Rectal smooth muscle tissue (tissue), 1 donor: Measurements from ENCODE around the gene HSD17B1.
"Not testable (repeated sequence)": the region's sequence is repeated elsewhere in the genome, so short reads cannot be mapped to it uniquely, and the experiment has no call there.

Source experiments
- H3K27ac ChIP-seq: one replicate; pipeline ENCODE4 v1.7.0; 2013; ENCODE audit warnings: low read depth, low read length, inconsistent platforms
- H3K27me3 ChIP-seq: one replicate; pipeline ENCODE4 v1.7.0; 2013; ENCODE audit warnings: low read length; ENCODE audit not compliant: control insufficient read depth, insufficient read depth
- H3K36me3 ChIP-seq: one replicate; pipeline ENCODE4 v1.7.0; 2013; ENCODE audit warnings: low read length; ENCODE audit not compliant: control insufficient read depth, insufficient read depth
- H3K4me1 ChIP-seq: one replicate; pipeline ENCODE4 v1.7.0; 2013; ENCODE audit warnings: low read length; ENCODE audit not compliant: control insufficient read depth, insufficient read depth
- H3K4me3 ChIP-seq: one replicate; pipeline ENCODE4 v1.7.0; 2013; ENCODE audit warnings: low read length
- H3K9ac ChIP-seq: one replicate; pipeline ENCODE4 v1.7.0; 2013; ENCODE audit warnings: low read length

The HSD17B1 gene

DNA sequence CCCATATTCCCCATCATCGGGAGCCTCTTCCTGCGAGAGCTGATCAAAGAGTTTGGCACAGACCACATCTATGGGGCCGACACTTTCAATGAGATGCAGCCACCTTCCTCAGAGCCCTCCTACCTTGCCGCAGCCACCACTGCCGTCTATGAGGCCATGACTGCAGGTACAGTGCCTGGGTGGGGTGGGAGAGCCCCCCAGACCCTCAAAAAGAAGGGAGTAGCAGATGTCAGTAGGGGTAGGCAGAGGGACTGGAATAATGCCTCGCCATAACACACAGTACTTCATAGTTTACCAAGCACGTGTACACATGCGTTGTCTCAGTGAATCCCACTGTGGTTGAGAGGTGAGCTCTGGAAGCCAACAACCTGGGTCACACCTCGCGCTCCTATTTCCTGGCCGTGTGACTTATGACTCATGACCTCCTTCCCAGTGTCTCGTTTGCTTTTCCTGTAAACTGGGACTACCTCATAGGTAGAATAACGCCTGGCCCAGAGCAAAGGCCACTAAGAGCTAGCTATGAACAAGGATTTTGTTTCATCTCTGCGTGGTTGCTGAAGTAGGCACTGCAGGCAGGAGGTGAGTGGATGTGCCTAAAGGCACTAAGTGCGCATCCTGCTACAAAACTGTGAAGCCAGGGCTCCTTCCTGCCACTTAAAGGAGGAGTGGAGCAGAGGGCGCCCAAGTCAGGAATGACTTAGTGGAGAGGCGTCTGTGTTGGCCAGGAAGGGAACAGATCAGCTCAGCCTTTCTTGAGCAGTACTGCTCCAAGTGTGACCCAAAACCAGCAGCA lies 11.5 kb upstream of the HSD17B1 start:
- H3K9ac ChIP-seq, result no peak overlapping the region
- no peak overlapping the region for H3K4me3 ChIP-seq
- H3K4me1 ChIP-seq, result peaks cover 6% of the 10 kb centered on the region
- no peaks in the 10 kb centered on the region for H3K27me3 ChIP-seq
- H3K36me3 ChIP-seq, result peaks cover 10% of the 10 kb centered on the region
- no peak overlapping the region for H3K27ac ChIP-seq

DNA sequence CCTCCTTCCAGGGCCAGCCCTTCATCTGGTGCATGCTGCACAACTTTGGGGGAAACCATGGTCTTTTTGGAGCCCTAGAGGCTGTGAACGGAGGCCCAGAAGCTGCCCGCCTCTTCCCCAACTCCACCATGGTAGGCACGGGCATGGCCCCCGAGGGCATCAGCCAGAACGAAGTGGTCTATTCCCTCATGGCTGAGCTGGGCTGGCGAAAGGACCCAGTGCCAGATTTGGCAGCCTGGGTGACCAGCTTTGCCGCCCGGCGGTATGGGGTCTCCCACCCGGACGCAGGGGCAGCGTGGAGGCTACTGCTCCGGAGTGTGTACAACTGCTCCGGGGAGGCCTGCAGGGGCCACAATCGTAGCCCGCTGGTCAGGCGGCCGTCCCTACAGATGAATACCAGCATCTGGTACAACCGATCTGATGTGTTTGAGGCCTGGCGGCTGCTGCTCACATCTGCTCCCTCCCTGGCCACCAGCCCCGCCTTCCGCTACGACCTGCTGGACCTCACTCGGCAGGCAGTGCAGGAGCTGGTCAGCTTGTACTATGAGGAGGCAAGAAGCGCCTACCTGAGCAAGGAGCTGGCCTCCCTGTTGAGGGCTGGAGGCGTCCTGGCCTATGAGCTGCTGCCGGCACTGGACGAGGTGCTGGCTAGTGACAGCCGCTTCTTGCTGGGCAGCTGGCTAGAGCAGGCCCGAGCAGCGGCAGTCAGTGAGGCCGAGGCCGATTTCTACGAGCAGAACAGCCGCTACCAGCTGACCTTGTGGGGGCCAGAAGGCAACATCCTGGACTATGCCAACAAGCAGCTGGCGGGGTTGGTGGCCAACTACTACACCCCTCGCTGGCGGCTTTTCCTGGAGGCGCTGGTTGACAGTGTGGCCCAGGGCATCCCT lies 9.3 kb upstream of the HSD17B1 start:
- peaks cover 10% of the 10 kb centered on the region for H3K36me3 ChIP-seq
- H3K4me3 ChIP-seq, result no peak overlapping the region
- H3K27me3 ChIP-seq, result no peaks in the 10 kb centered on the region
- H3K9ac ChIP-seq, result no peak overlapping the region
- no peaks in the 10 kb centered on the region for H3K4me1 ChIP-seq
- no peak overlapping the region for H3K27ac ChIP-seq

DNA sequence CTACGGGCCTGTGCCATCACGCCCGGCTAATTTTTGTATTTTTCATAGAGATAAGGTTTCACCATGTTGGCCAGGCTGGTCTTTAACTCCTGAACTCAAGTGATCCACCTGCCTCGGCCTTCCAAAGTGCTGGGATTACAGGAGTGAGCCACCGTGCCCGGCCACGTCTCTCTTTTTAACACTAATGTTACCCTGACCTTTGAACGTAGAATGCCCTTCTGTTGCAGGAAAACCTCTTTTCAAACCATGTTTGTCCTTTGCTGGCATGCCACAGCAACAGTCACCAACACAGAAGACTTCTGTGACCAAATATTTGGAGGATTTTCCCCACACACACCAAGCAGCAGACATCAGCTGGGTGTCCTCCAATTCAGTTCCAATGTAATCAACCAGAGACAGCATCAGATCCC lies 7.8 kb upstream of the HSD17B1 start:
- no peak overlapping the region for H3K9ac ChIP-seq
- H3K36me3 ChIP-seq, result peaks cover 2% of the 10 kb centered on the region
- no peaks in the 10 kb centered on the region for H3K27me3 ChIP-seq
- no peak overlapping the region for H3K4me3 ChIP-seq
- no peak overlapping the region for H3K27ac ChIP-seq
- H3K4me1 ChIP-seq, result no peaks in the 10 kb centered on the region

DNA sequence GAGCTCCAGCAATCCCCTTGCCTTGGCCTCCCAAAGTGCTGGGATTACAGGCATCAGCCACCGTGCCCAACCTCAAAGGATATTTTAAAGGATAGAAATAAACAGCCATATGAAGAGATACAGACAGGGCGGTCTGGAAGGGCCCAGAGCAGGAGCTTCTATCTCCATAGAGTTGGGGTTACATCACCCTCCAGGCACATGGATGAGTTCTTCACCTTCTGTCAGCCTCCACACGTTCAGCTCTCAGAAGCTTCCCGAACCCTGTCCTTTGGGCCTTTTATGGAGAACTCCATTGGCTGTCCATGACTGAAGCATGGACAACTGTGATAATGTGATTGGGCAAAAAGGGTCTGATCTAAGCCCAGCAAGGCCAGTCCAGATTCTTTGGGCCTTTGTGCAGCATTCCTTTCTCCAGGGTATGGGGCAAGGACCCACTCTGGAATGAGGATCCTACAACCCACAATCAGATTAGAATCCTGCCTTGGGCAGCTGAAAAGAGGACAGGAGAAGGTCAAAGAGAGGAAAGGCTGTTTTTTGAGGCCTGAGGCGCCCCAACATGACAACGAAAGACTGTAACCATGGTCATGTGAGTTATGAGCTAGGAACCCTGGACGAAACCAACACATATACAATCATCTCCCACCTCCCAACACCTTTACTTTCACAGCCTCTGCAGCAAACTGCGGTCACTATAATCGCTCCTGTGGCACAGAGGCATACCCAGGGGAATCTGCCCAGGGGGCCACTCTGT lies 6.8 kb upstream of the HSD17B1 start:
- not testable (repeated sequence) for H3K4me3 ChIP-seq, H3K4me1 ChIP-seq, H3K36me3 ChIP-seq, H3K27me3 ChIP-seq, H3K27ac ChIP-seq, H3K9ac ChIP-seq

DNA sequence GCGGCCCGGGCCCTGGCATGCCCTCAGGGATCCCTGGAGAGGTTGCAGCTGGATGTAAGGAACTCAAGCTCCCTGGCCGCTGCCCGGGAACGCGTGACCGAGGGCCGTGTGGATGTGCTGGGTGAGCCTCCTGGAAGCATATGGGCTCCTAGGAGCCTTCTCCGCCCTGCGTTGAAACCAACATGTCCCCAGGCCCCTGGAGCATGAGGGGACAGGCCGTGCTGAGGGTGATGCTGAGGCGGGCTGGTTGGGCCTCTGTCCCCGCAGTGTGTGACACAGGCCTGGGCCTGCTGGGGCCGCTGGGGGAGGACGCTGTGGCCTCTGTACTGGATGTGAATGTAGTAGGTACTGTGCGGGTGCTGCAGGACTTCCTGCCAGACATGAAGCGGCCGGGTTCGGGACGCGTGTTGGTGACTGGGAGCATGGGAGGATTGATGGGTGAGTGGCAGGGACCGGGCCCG lies 5.7 kb upstream of the HSD17B1 start:
- Histone ChIP-seq H3K27ac (no peak overlapping the region), H3K4me1 (no peaks in the 10 kb centered on the region), H3K9ac (no peak overlapping the region), H3K36me3 (peaks cover 2% of the 10 kb centered on the region), H3K27me3 (no peaks in the 10 kb centered on the region), H3K4me3 (no peak overlapping the region)

DNA sequence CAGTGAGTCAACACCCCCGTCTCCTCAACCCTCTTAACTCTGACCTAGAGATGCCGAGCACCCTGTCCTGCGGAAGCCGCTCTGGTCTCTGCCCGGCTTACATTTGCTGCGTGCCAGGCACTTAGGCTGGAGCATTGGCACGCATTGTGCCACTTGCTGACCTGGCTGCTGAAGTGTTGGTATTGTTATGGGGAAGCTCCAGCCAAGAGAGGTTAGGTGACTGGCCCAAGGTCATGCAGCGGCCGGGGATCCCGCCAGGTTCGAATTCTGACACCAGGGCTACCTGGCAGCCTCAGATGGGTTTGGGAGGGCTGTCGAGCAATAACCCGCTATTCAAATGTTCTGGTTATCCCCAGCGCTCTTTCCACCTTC lies 5.0 kb upstream of the HSD17B1 start:
- Histone ChIP-seq H3K4me3 (no peak overlapping the region), H3K27ac (no peak overlapping the region), H3K9ac (no peak overlapping the region), H3K36me3 (peaks cover 2% of the 10 kb centered on the region), H3K4me1 (no peaks in the 10 kb centered on the region), H3K27me3 (no peaks in the 10 kb centered on the region)

DNA sequence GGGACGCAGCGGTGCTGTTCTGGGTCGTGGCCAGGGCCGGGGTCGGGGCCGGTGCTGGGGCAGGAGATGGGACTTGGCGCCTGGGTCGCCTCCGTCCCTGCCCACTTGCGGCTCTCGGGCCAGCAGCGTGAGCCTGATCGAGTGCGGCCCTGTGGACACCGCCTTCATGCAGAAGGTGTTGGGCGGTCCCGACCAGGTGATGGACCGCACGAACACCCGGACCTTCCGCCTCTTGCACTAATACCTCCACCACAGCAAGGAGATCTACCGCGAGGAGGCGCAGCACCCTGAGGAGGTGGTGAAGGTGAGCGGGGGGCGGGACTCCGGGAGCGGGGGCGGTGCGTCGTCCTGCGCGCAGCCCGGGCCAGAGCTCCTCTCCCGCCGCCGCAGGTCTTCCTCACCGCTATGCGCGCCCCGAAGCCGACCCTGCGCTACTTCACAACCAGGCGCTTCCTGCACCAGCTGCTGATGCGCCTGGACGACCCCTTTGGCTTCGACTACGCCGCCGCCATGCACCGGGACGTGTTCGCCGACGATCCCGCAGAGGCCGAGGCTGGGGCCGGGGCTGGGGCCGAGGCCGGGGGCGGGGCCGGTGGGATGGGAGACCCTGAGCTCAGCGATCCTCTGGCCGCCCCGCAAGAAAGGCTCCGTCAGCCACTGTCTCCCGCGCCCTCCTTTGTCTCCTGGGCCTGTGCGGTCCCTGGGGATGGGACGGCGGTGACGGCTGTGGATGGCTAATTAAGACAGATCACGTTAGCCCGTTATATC lies 4.5 kb upstream of the HSD17B1 start:
- Histone ChIP-seq H3K36me3 (peaks cover 2% of the 10 kb centered on the region), H3K9ac (no peak overlapping the region), H3K4me3 (no peak overlapping the region), H3K27me3 (no peaks in the 10 kb centered on the region), H3K27ac (no peak overlapping the region), H3K4me1 (no peaks in the 10 kb centered on the region)

DNA sequence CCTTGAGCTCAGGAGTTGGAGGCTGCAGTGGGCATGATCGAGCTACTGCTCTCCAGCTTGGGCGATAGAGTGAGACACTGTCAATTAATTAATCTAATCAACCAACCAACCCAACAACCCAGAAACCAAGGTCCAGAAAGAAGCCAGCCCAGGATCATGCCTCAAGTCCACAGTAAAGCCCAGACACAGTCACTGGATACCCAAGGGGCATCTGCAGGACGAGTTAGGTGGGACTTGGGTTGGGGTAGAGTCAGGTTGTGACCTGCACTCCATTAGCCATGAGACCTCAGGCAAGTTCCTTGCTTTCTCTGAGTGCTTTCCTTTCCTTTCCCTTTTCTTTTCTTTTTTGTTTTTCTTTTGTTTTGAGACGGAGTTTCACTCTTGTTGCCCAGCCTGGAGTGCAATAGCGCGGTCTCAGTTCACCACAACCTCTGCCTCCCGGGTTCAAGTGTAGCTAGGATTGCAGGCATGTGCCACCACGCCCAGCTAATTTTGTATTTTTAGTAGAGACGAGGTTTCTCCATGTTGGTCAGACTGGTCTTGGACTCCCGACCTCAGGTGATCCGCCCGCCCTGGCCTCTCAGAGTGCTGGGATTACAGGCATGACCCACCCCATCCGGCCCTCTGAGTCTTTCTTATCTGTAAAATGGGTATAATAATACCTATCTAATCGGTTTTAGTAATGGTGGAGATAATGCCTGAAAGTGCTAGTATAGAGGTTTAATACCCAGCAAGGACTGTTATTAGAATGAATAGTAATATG lies 3.5 kb upstream of the HSD17B1 start:
- H3K4me1 ChIP-seq, result peaks cover 7% of the 10 kb centered on the region
- no peak overlapping the region for H3K27ac ChIP-seq
- no peak overlapping the region for H3K4me3 ChIP-seq
- H3K27me3 ChIP-seq, result no peaks in the 10 kb centered on the region
- H3K9ac ChIP-seq, result no peak overlapping the region
- H3K36me3 ChIP-seq, result peaks cover 2% of the 10 kb centered on the region

DNA sequence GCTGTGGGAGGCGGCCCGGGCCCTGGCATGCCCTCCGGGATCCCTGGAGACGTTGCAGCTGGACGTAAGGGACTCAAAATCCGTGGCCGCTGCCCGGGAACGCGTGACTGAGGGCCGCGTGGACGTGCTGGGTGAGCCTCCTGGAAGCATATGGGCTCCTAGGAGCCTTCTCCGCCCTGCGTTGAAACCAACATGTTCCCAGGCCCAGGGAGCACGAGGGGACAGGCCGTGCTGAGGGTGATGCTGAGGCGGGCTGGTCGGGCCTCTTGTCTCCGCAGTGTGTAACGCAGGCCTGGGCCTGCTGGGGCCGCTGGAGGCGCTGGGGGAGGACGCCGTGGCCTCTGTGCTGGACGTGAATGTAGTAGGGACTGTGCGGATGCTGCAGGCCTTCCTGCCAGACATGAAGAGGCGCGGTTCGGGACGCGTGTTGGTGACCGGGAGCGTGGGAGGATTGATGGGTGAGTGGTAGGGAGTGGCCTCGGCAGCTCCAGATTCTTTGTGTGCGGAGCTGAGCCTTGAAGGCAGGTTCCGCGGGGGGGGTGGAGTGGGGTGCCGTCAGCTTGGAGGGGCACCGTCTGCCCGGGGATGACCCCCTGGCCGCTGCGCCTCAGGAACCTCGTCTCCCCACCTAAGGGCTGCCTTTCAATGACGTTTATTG lies 567 bp downstream of the HSD17B1 start:
- Histone ChIP-seq H3K9ac (no peak overlapping the region), H3K4me3 (peak overlapping the region; percentile 96), H3K36me3 (no peaks in the 10 kb centered on the region), H3K27me3 (no peaks in the 10 kb centered on the region), H3K27ac (no peak overlapping the region), H3K4me1 (peaks cover 13% of the 10 kb centered on the region)

DNA sequence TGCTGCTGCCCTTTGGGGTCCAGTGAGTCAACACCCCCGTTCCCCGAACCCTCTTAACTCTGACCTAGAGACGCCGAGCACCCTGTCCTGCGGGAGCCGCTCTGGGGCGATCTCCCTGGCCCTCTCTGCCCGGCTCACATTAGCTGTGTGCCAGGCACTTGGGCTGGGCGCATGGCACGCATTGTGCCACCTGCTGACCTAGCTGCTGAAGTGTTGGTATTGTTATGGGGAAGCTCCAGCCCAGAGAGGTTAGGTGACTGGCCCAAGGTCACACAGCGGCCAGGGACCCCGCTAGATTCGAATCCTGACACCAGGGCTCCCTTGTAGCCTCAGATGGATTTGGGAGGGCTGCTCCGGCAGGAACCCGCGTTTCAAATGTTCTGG lies 1.1 kb downstream of the HSD17B1 start:
- no peaks in the 10 kb centered on the region for H3K36me3 ChIP-seq
- H3K4me3 ChIP-seq, result peak overlapping the region; percentile 96
- H3K9ac ChIP-seq, result peak overlapping the region; percentile 47
- H3K4me1 ChIP-seq, result peaks cover 13% of the 10 kb centered on the region
- H3K27ac ChIP-seq, result peak overlapping the region; percentile 83
- no peaks in the 10 kb centered on the region for H3K27me3 ChIP-seq
